SU-DHL-6 (cell line): ENCODE results near the gene ERP27.

Experiments
- H2AFZ ChIP-seq: fragments of 200-600 bp; sonication (generic); 2 replicates; pipeline ENCODE4 v1.6.1; 2014; ENCODE audit warnings: low read depth, mild to moderate bottlenecking, moderate library complexity, mixed read lengths, antibody characterized with exemption, low read length; ENCODE audit not compliant: severe bottlenecking
- H3F3A ChIP-seq: fragments of 200-600 bp; shearing (Covaris generic); 2 replicates; pipeline ENCODE4 v1.6.0; 2016; ENCODE audit warnings: antibody characterized with exemption, mild to moderate bottlenecking; ENCODE audit not compliant: insufficient read depth
- H3K27ac ChIP-seq: fragments of 200-600 bp; sonication (generic); 2 replicates; pipeline ENCODE4 v1.5.1; 2016; ENCODE audit warnings: low read depth, mild to moderate bottlenecking, low read length, moderate library complexity, mixed read lengths
- H3K27me3 ChIP-seq: fragments of 200-600 bp; sonication (generic), shearing (Covaris generic); 2 replicates; pipeline ENCODE4 v1.6.0; 2014; ENCODE audit warnings: mild to moderate bottlenecking, low read length
- H3K36me3 ChIP-seq: fragments of 200-600 bp; sonication (generic); 2 replicates; pipeline ENCODE4 v1.6.1; 2014; ENCODE audit warnings: mild to moderate bottlenecking, low read length, mixed read lengths
- H3K4me2 ChIP-seq: fragments of 300-600, 200-600 bp; shearing (Covaris generic), sonication (generic); 2 replicates; pipeline ENCODE4 v1.6.0; 2014; ENCODE audit warnings: low read length, low read depth, mild to moderate bottlenecking; ENCODE audit not compliant: poor library complexity, severe bottlenecking
- H3K4me3 ChIP-seq: fragments of 200-600 bp; sonication (generic); 2 replicates; pipeline ENCODE4 v1.5.1; 2014; ENCODE audit warnings: antibody characterized with exemption, low read length, mild to moderate bottlenecking, mixed read lengths; ENCODE audit not compliant: insufficient read depth, poor library complexity, severe bottlenecking
- H3K79me2 ChIP-seq: fragments of 200-600 bp; sonication (generic); 2 replicates; pipeline ENCODE4 v1.6.1; 2014; ENCODE audit warnings: mild to moderate bottlenecking, low read length, moderate library complexity; ENCODE audit not compliant: insufficient read depth
- H3K9ac ChIP-seq: fragments of 200-600 bp; sonication (generic); 2 replicates; pipeline ENCODE4 v1.7.0; 2014; ENCODE audit warnings: mild to moderate bottlenecking, low read length
- H3K9me2 ChIP-seq: fragments of 200-600 bp; sonication (generic); replicated peaks from 2 replicates; pipeline ENCODE4 v1.6.1; 2014; ENCODE audit warnings: low read length; ENCODE audit not compliant: insufficient read depth
- H3K9me3 ChIP-seq: fragments of 200-600 bp; sonication (generic); 2 replicates; pipeline ENCODE4 v1.6.1; 2014; ENCODE audit warnings: low read length, mixed read lengths; ENCODE audit not compliant: insufficient read depth
- H4K20me1 ChIP-seq: fragments of 200-600 bp; sonication (generic); 2 replicates; pipeline ENCODE4 v1.6.1; 2014; ENCODE audit warnings: low read depth, mild to moderate bottlenecking, antibody characterized with exemption, low read length, moderate library complexity, mixed read lengths
- CTCF ChIP-seq: fragments of 200-600 bp; sonication (generic); IDR thresholded peaks from one replicate; pipeline ENCODE4 v1.5.1; 2017; ENCODE audit warnings: antibody characterized with exemption, mild to moderate bottlenecking, low read length, moderate library complexity; ENCODE audit not compliant: insufficient read depth, poor library complexity, severe bottlenecking
- EZH2phosphoT487 ChIP-seq: fragments of 200-600 bp; sonication (generic), shearing (Covaris generic); conservative IDR thresholded peaks from 2 replicates; pipeline ENCODE4 v1.6.1; 2018; ENCODE audit warnings: mild to moderate bottlenecking, antibody characterized with exemption, low read length, moderate library complexity, mixed read lengths

Gene ERP27

GRCh38 chr12:14981049-14981448 is 42.7 kb upstream of the ERP27 start:
- H3K9ac ChIP-seq: no peak overlapping the region
- no peak overlapping the region for H3K4me2 ChIP-seq
- no peak overlapping the region for H3K4me3 ChIP-seq
- TF ChIP-seq EZH2phosphoT487 (no peak), CTCF (no peak)
- H3K27me3 ChIP-seq: no peaks in the 10 kb centered on the region
- no peaks in the 10 kb centered on the region for H3K36me3 ChIP-seq
- no peaks in the 10 kb centered on the region for H3K9me2 ChIP-seq
- no peak overlapping the region for H3K27ac ChIP-seq
- no peaks in the 10 kb centered on the region for H4K20me1 ChIP-seq
- H3F3A ChIP-seq: no peaks in the 10 kb centered on the region
- no peak overlapping the region for H2AFZ ChIP-seq
- no peaks in the 10 kb centered on the region for H3K9me3 ChIP-seq
- no peaks in the 10 kb centered on the region for H3K79me2 ChIP-seq

GRCh38 chr12:14979468-14979867 is 41.1 kb upstream of the ERP27 start:
- no peak overlapping the region for H3K27ac ChIP-seq
- no peaks in the 10 kb centered on the region for H3K9me3 ChIP-seq
- H2AFZ ChIP-seq: no peak overlapping the region
- no peaks in the 10 kb centered on the region for H3K9me2 ChIP-seq
- H3K4me3 ChIP-seq: no peak overlapping the region
- H3K4me2 ChIP-seq: no peak overlapping the region
- H3K27me3 ChIP-seq: no peaks in the 10 kb centered on the region
- no peaks in the 10 kb centered on the region for H4K20me1 ChIP-seq
- no peak overlapping the region for H3K9ac ChIP-seq
- H3K79me2 ChIP-seq: no peaks in the 10 kb centered on the region
- TF ChIP-seq CTCF (no peak), EZH2phosphoT487 (no peak)
- no peaks in the 10 kb centered on the region for H3F3A ChIP-seq
- no peaks in the 10 kb centered on the region for H3K36me3 ChIP-seq

- H3K79me2 ChIP-seq: no peaks in the 10 kb centered on the region
Measured at GRCh38 chr12:14976658-14977057, 38.3 kb upstream of the ERP27 start.

More at GRCh38 chr12:14976658-14977057, 38.3 kb upstream of the ERP27 start:
- no peaks in the 10 kb centered on the region for H4K20me1 ChIP-seq
- no peaks in the 10 kb centered on the region for H3K9me3 ChIP-seq
- H3F3A ChIP-seq: no peaks in the 10 kb centered on the region
- H3K4me2 ChIP-seq: no peak overlapping the region
- no peak overlapping the region for H3K4me3 ChIP-seq
- no peaks in the 10 kb centered on the region for H3K36me3 ChIP-seq
- no peak overlapping the region for H3K9ac ChIP-seq
- no peaks in the 10 kb centered on the region for H3K27me3 ChIP-seq
- TF ChIP-seq CTCF: no peak
- TF ChIP-seq EZH2phosphoT487: no peak
- H3K27ac ChIP-seq: no peak overlapping the region
- H2AFZ ChIP-seq: no peak overlapping the region
- no peaks in the 10 kb centered on the region for H3K9me2 ChIP-seq
